SW480 (cell line): ENCODE data around the gene ARHGEF4.

ENCODE experiments used
- DNase-seq: peaks from one replicate; pipeline ENCODE4 v3.0.0-alpha.2; 2016; ENCODE audit warnings: low spot score

The ARHGEF4 gene

DNA sequence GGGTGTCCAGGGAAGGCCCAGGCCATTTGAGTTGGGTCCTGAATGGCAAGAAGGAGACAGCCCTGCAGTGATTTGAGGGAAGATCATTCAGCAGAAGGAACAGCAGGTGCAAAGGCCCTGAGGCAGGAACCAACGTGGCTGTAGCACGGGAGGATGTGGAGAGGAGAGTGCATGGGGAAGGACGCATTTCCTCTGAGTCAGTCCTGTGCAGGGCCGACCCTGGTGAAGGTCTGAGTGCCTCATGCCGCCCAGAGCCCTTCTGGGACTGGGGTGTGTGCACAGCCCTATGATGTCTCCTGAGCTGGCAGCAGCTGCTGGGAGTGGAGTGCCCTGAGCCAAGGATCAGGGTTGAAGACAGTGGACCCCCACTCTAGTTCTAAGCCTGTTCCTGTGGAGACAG, 17.9 kb upstream of the ARHGEF4 start:
- DNase-seq, result no peak

DNA sequence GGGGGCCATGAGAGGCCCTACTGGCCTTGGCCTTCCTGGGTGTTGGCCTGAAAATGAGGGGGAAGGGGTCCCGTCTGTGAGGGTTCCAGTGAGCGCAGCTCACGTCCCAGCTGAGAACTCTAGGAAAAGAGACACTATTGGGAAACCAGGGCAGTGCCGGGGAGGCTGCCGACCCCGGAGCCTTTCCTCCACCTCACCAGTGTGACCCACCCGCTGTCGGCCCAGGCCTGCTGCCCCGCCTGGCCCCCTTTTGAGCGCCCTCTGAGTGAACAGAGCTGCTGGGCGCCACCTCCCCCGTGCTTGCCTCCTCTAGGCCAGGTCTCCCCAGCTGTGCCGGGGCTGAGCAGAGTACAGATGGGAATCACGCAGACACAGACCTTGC, 17.5 kb upstream of the ARHGEF4 start:
- no peak for DNase-seq

DNA sequence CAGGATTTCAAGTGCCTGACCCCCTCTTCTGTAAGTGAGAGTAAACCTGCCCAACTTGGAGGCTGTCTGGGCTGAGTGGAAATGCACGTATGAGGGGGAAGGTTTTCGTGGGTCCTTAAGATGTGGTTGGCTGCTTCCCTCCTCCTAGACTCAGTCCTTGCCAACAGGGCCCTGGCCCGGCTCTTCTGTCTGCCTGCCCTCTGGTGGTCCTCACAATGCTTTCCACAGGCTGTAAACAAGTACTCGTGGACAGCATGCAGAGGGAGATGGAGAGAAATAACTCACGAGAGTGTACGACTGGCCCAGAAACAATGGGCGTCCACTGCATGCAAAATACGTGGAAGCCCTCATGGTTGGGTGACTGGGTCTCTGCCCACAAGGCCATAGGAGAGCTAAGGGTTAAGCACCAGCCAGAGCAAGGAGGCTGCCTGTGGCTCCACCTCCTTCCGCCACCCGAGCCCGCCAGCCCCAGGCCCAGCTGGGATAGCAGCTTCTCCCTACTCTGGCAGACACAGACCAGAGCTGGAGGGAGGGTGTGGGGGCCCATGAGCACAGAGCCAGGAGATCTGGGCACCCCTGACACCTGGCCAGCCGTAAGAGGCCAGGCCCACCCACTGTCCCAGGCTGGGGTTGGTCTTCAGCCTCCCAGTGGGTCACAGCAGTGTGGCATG, 17.0 kb upstream of the ARHGEF4 start:
- DNase-seq, result no peak

- DNase-seq, result no peak
These were observed 16.3 kb upstream of the ARHGEF4 start for GRCh38 chr2:130820279-130820861.

DNA sequence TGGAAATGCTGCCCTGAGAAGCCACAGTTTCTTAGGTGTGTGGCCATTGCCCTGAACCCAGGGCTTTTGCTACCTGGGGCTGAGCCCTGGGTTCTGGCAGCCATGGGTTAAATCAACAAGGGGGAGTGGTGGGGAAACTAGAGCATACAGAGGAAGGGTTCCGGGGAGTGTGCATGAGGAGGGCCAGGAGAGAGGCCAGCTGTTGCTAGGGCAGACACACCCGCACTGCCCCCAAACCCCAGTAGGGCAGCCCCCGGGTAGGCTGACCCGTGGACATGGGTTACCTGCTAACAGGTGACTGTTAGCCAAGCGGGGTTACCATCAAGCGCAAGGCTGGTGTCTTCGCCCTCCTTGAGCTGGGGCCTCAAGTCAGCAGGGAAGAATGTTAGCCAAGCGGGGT, 14.8 kb upstream of the ARHGEF4 start:
- no peak for DNase-seq

- no peak for DNase-seq
These were observed 13.9 kb upstream of the ARHGEF4 start for GRCh38 chr2:130822766-130823165.

DNA sequence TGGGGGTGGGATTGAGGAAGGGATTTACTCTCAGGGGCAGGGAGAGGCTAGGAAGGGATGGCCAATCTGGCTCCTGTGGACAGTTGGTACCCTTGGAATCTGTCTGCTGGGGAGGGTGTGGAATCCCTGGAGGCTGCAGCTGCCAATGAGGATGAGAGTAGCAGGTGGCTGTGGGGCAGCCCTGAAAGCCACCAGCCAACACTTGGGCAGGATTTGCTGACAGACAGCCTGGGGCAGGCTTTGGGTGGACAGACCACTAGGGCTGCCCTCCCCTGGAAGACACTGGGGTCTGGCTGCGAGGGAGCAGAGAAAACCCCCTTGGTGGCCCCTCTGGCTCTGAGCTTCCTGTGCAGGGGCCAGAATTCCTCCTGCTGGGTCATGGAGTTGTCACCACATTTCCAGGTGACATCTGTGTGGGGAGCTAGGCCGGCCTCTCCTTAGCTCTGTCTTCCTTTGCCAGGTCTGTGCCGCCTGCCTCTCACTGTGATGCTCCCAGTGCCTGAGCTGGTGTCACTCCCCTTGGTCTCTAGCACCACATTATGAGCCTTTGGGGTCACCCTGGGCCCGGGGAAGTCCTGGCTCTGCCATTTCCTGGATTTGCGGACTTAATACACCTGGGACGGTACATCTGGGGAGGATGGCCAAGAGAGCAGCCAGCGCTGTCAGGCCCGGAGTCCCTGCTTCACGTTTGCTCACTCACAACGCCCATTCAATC, 13.4 kb upstream of the ARHGEF4 start:
- no peak for DNase-seq

DNA sequence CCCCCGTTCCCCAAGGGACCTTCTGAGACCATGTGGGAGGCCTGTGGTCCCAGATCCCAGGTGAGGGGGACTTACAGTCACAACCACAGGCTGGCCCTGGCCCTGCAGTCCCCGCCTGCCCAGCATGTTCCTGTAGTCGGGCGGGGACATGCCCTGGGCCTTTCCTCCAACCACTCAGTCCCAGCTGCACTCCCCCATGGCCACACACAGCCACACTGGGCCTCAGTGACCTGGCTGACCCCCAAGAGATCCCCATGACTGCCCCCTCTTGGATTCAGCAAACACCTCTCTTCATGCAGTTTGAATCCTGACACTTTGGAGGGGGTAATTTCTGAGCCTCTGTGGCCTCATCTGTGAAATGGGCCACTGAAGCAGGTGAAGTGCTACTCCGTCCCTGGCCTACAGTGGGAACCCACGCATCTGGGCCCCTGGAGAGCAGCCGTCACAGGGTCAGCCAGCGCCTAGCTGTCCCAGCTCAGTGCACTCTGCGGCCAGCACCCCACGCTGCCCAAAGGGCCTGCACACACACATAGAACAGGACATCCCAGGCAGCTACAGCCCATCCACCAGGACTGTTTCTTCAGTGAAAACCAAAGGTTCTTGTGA, 12.7 kb upstream of the ARHGEF4 start:
- no peak for DNase-seq

DNA sequence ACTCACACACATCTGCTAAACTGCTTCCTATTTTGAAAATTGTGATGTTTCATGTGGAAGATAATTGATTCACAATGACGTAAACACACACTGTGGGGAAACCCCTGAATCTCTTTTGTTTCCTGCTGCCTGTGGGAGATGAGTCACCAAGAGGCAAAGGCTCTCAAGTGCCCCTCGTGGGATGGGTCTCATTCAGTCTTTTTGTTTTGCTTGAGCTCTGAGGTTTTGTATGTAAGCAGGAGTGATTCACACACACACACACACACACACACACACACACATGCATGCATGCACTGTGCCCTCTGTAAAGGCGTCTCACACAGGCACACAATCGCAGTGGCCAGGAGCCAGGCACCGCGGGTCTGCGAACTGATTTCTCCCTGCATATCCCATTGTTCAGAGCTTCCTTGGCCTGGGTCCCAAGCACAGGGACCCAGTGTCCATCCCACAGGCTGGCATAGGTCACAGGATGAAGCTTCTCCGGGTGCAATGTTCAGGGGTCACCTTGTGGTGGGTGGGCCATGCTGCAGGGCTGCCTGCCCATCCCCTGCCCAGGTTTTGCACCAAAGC, 12.1 kb upstream of the ARHGEF4 start:
- peak; percentile 97 for DNase-seq

GRCh38 chr2:130825231-130825965, 11.3 kb upstream of the ARHGEF4 start:
- no peak for DNase-seq

GRCh38 chr2:130825966-130826253, 10.8 kb upstream of the ARHGEF4 start:
- DNase-seq, result no peak

GRCh38 chr2:130826419-130826818, 10.3 kb upstream of the ARHGEF4 start:
- no peak for DNase-seq

- no peak for DNase-seq
These were observed 9.8 kb upstream of the ARHGEF4 start for GRCh38 chr2:130826821-130827501.

DNA sequence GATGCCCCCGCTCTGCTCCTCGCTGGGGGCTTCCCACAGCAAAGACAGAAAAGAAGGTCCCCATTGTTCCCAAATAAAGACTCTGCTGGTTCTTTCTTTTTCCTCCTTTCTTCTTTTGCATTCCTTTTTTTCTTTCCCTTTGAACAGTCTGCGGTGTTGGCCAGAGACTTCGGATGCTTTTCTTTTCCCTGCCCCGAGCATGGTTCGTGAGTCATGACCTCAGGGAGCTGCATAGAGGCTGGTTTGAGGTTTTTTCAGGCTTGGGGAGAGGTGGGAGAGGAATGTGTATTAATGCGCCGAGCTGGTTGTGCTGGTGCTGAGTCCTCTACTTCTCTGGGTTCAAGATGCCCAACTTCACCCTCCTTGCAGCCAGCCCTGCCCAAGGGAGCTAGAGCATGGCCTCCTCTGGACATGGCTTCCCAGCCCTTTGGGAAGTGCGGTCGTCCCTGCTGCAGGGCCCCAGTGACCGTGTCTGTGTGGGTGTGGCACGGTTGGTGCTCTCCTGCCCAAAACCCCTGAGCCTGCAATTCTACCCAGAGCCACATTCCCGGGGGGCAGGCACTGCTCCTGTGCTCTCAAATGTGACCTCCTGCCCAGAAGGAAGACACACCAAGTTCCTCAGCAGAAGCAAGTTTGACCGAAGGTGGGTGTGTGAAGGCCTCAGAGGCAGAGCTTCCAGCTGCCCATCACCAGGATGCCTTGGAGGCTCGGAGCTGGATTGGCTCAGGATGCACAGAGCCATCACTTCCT, 9.0 kb upstream of the ARHGEF4 start:
- DNase-seq, result peak; percentile 91

- peak; percentile 69 for DNase-seq
These were observed 8.3 kb upstream of the ARHGEF4 start for GRCh38 chr2:130828461-130828860.

GRCh38 chr2:130829015-130829414, 7.7 kb upstream of the ARHGEF4 start:
- DNase-seq, result peak; percentile 90

- DNase-seq, result no peak
These were observed 6.2 kb upstream of the ARHGEF4 start for GRCh38 chr2:130830538-130830937.

- no peak for DNase-seq
These were observed 5.4 kb upstream of the ARHGEF4 start for GRCh38 chr2:130831356-130831755.

DNA sequence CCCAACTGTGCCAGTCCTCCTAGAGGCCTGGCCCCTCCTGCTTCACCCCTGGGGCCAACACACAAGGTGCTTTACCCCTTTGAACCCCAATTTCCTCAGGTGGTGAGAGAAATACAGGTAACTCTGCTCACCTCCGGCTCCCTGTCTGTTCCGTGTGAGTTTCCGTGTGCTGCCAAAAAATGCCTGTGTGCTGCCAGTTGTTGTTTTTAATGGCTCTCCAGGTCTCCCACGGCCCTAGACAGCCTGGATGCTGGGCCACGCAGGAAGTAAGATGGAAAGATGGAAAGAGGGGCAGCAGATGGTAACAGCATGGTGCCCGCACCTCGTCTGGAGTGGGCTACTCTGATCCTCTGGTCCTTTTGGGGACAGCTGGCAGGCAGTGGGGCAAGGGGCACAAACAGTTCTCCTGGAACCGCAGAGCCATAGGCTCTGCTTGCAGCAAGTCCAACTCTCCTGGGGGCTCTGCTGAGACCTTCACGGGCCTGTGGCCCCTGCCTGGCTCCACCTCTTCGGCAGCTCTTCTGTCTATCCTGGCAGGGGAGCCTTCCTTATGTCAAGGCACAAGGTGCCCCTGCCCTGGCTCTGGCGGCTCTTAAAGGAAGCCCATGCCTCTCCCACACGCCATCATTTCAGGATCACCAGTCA, 4.3 kb upstream of the ARHGEF4 start:
- no peak for DNase-seq
